ENCODE results near the gene P2RY6. TPM values are rescaled to one million over a fixed set of nuclear protein-coding genes. Genes with fewer than 3 reads are reported as not detected.

The P2RY6 gene
- total and polyA plus RNA-seq, 12 donors, result 0.33 to 5.9 (median 3.9) TPM

- H3K27me3 ChIP-seq, result no peaks in the 10 kb centered on the region
- H3K9me3 ChIP-seq (replicated peaks in 1 of 3), result no peaks in the 10 kb centered on the region
- H3K36me3 ChIP-seq (replicated peaks in 1 of 2), result no peaks in the 10 kb centered on the region
- intact Hi-C loops (cut with DNase I), result loop anchor here (5.0 kb wide), 1 partner anchor 41 kb away; no protein-coding TSS in a partner anchor
- no peak overlapping the region for H3K4me3 ChIP-seq
- no peak for DNase-seq
- WGBS, 4 donors, result 47 to 66% (median 62%) methylated on average over 3 of the region's 3 CpGs
- TF ChIP-seq CTCF (IDR thresholded peaks at IDR 0.05), result no peak
- no peak for TF ChIP-seq POLR2A (IDR thresholded peaks at IDR 0.05)
- H3K27ac ChIP-seq, result no peak overlapping the region
- H3K4me1 ChIP-seq (replicated peaks in 1 of 2), result no peaks in the 10 kb centered on the region
Measured at GRCh38 chr11:73295996-73296318, 23.8 kb downstream of the P2RY6 start.

GRCh38 chr11:73296501-73297230 is 24.5 kb downstream of the P2RY6 start:
- no peaks in the 10 kb centered on the region for H3K4me1 ChIP-seq (replicated peaks in 1 of 2)
- H3K9me3 ChIP-seq (replicated peaks in 1 of 3), result no peaks in the 10 kb centered on the region
- no peak overlapping the region for H3K4me3 ChIP-seq
- H3K27me3 ChIP-seq, result no peaks in the 10 kb centered on the region
- no peak for TF ChIP-seq CTCF (IDR thresholded peaks at IDR 0.05)
- TF ChIP-seq POLR2A (IDR thresholded peaks at IDR 0.05), result no peak
- no peaks in the 10 kb centered on the region for H3K36me3 ChIP-seq (replicated peaks in 1 of 2)
- no peak for DNase-seq
- WGBS, 4 donors, result 90 to 94% (median 93%) methylated on average over 20 to 35 of the region's 35 CpGs
- H3K27ac ChIP-seq, result no peak overlapping the region
- intact Hi-C loops (cut with DNase I), result loop anchor here (5.0 kb wide), 1 partner anchor 41 kb away; no protein-coding TSS in a partner anchor

GRCh38 chr11:73297231-73297590 is 25.1 kb downstream of the P2RY6 start:
- Histone ChIP-seq H3K4me1 (replicated peaks in 1 of 2) (no peaks in the 10 kb centered on the region), H3K27me3 (no peaks in the 10 kb centered on the region), H3K36me3 (replicated peaks in 1 of 2) (no peaks in the 10 kb centered on the region), H3K27ac (no peak overlapping the region), H3K9me3 (replicated peaks in 1 of 3) (no peaks in the 10 kb centered on the region), H3K4me3 (no peak overlapping the region)
- DNase-seq, result no peak
- WGBS, 4 donors, result 91 to 93% (median 91%) methylated on average over 8 to 18 of the region's 18 CpGs
- intact Hi-C loops (cut with DNase I), result loop anchor here (5.0 kb wide), 1 partner anchor 40 kb away; no protein-coding TSS in a partner anchor
- no peak for TF ChIP-seq CTCF (IDR thresholded peaks at IDR 0.05)
- TF ChIP-seq POLR2A (IDR thresholded peaks at IDR 0.05), result no peak

GRCh38 chr11:73297702-73298101 is 25.6 kb downstream of the P2RY6 start:
- TF ChIP-seq CTCF (IDR thresholded peaks at IDR 0.05), result no peak
- no peak for TF ChIP-seq POLR2A (IDR thresholded peaks at IDR 0.05)
- 76 to 92% (median 85%) methylated on average over 3 of the region's 3 CpGs for WGBS, 4 donors
- no peaks in the 10 kb centered on the region for H3K36me3 ChIP-seq (replicated peaks in 1 of 2)

More at GRCh38 chr11:73297702-73298101, 25.6 kb downstream of the P2RY6 start:
- DNase-seq, result no peak
- Histone ChIP-seq H3K27me3 (no peaks in the 10 kb centered on the region), H3K27ac (no peak overlapping the region), H3K4me1 (replicated peaks in 1 of 2) (no peaks in the 10 kb centered on the region), H3K4me3 (no peak overlapping the region), H3K9me3 (replicated peaks in 1 of 3) (no peaks in the 10 kb centered on the region)
- intact Hi-C loops (cut with DNase I), result loop anchor here (5.0 kb wide), 1 partner anchor 40 kb away; no protein-coding TSS in a partner anchor
